OCI-LY3 (cell line): ENCODE measurements around the gene NFX1.

Source experiments
- H2AFZ ChIP-seq: fragments of 200-600, 300-600 bp; shearing (Covaris generic); 2 replicates; pipeline ENCODE4 v1.6.0; 2014; ENCODE audit warnings: antibody characterized with exemption, low read depth, low read length
- H3K27ac ChIP-seq: fragments of 200-600, 300-600 bp; sonication (generic); 2 replicates; pipeline ENCODE4 v1.5.1; 2014; ENCODE audit warnings: mild to moderate bottlenecking, low read length, moderate library complexity, mixed read lengths
- H3K27me3 ChIP-seq: fragments of 200-600, 300-600 bp; sonication (generic); 2 replicates; pipeline ENCODE4 v1.6.1; 2014; ENCODE audit warnings: low read depth, low read length, mixed read lengths
- H3K36me3 ChIP-seq: fragments of 200-600, 300-600 bp; sonication (generic); replicated peaks from 2 replicates; pipeline ENCODE3; 2014; ENCODE audit warnings: low read depth, low read length, mixed read lengths
- H3K4me1 ChIP-seq: fragments of 300-600, 200-600 bp; sonication (generic); 2 replicates; pipeline ENCODE4 v1.6.1; 2014; ENCODE audit warnings: low read length, mixed read lengths
- H3K4me2 ChIP-seq: fragments of 200-600, 300-600 bp; sonication (generic); 2 replicates; pipeline ENCODE4 v1.6.1; 2014; ENCODE audit warnings: low read length, mixed read lengths
- H3K4me3 ChIP-seq: fragments of 300-600, 200-600 bp; sonication (generic); 2 replicates; pipeline ENCODE4 v1.5.1; 2014; ENCODE audit warnings: antibody characterized with exemption, mild to moderate bottlenecking, low read length, moderate library complexity
- H3K79me2 ChIP-seq: fragments of 300-600, 200-600 bp; shearing (Covaris generic); 2 replicates; pipeline ENCODE4 v1.6.1; 2014; ENCODE audit warnings: mild to moderate bottlenecking, low read length, mixed read lengths
- H3K9ac ChIP-seq: fragments of 300-600, 200-600 bp; shearing (Covaris generic); 2 replicates; pipeline ENCODE4 v1.6.0; 2014; ENCODE audit warnings: mild to moderate bottlenecking, low read length, moderate library complexity
- H3K9me3 ChIP-seq: fragments of 200-600, 300-600 bp; shearing (Covaris generic); 2 replicates; pipeline ENCODE4 v1.6.1; 2014; ENCODE audit warnings: low read length, mixed read lengths; ENCODE audit not compliant: insufficient read depth
- H4K20me1 ChIP-seq: fragments of 200-600, 300-600 bp; sonication (generic); 2 replicates; pipeline ENCODE4 v1.6.1; 2016; ENCODE audit warnings: low read length, mixed read lengths; ENCODE audit not compliant: insufficient read depth
- EZH2phosphoT487 ChIP-seq: fragments of 200-600 bp; shearing (Covaris generic); IDR thresholded peaks from 2 replicates; pipeline ENCODE4 v1.6.1; 2018; ENCODE audit warnings: antibody characterized with exemption, mixed run types, low read depth
- TF ChIP-seq, protein P1 (sequence below): fragments of 200-600, 300-600 bp; sonication (generic); IDR thresholded peaks from 2 replicates; pipeline ENCODE4 v1.5.1; 2014; ENCODE audit warnings: antibody characterized with exemption, low read length, low read depth

Gene NFX1

GRCh38 chr9:33294670-33295432, 4.5 kb downstream of the NFX1 start:
- 0 out of 2 replicates have a peak overlapping the region, but pooled peaks have one; percentile 3 for H3K4me3 ChIP-seq
- H3K9ac ChIP-seq, result peak overlapping the region; percentile 73
- peaks cover 84% of the 10 kb centered on the region for H3K4me1 ChIP-seq
- peaks cover 93% of the 10 kb centered on the region for H3K79me2 ChIP-seq
- H3K27ac ChIP-seq, result peak overlapping the region; percentile 98
- peaks cover 73% of the 10 kb centered on the region for H3K36me3 ChIP-seq
- TF ChIP-seq, protein P1, sequence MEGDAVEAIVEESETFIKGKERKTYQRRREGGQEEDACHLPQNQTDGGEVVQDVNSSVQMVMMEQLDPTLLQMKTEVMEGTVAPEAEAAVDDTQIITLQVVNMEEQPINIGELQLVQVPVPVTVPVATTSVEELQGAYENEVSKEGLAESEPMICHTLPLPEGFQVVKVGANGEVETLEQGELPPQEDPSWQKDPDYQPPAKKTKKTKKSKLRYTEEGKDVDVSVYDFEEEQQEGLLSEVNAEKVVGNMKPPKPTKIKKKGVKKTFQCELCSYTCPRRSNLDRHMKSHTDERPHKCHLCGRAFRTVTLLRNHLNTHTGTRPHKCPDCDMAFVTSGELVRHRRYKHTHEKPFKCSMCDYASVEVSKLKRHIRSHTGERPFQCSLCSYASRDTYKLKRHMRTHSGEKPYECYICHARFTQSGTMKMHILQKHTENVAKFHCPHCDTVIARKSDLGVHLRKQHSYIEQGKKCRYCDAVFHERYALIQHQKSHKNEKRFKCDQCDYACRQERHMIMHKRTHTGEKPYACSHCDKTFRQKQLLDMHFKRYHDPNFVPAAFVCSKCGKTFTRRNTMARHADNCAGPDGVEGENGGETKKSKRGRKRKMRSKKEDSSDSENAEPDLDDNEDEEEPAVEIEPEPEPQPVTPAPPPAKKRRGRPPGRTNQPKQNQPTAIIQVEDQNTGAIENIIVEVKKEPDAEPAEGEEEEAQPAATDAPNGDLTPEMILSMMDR, result no peak
- no peak for TF ChIP-seq EZH2phosphoT487
- no peak overlapping the region for H2AFZ ChIP-seq
- H3K9me3 ChIP-seq, result no peaks in the 10 kb centered on the region
- 0 out of 2 replicates have a peak, but pooled peaks cover 3% of the 10 kb centered on the region for H4K20me1 ChIP-seq
- peak overlapping the region; percentile 80 for H3K4me2 ChIP-seq
- H3K27me3 ChIP-seq, result no peaks in the 10 kb centered on the region

DNA sequence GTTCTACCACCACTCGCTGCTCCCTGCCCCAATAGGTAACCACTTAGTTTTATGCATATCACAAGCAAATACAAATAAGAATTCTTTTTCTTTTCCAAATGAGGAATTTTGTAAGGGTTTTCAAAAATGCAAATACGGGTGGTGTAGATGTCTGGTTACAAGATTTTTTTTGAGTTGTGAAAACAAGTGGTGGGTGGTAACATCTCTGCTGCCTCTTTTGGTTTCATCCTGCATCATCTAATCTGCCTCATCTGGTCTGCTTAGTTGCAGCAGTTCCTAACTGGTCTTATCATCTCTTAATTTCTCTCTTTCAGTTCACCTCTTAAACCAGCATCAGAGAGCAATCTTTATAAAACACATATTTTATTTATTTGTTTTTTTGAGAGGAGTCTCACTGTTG, 5.3 kb downstream of the NFX1 start:
- peaks cover 84% of the 10 kb centered on the region for H3K4me1 ChIP-seq
- H4K20me1 ChIP-seq, result 0 out of 2 replicates have a peak, but pooled peaks cover 3% of the 10 kb centered on the region
- H3K9ac ChIP-seq, result peak overlapping the region; percentile 73
- no peaks in the 10 kb centered on the region for H3K27me3 ChIP-seq
- H3K27ac ChIP-seq, result peak overlapping the region; percentile 98
- H3K4me2 ChIP-seq, result peak overlapping the region; percentile 80
- no peak for TF ChIP-seq EZH2phosphoT487
- TF ChIP-seq, protein P1, result no peak
- no peaks in the 10 kb centered on the region for H3K9me3 ChIP-seq
- peaks cover 97% of the 10 kb centered on the region for H3K79me2 ChIP-seq
- H3K4me3 ChIP-seq, result peak overlapping the region; percentile 51
- peaks cover 77% of the 10 kb centered on the region for H3K36me3 ChIP-seq
- H2AFZ ChIP-seq, result no peak overlapping the region

DNA sequence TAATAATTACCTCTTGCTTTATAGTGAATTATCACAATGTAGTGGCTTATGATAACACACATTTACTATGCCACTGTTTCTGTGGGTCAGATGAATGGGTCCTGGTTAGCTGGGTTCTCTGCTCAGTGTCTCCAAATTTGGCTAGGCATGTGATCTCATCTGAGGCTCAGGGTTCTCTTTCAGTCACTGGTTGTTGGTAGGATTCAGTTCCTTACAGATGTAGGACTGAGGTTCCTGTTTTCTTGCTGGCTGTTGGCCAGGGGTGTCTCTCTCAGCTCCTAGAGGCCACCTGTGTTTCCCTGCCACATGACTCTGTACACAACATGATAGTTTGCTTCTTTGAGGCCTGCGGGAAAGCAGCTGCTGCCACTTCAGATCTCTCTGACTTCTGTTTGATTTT, 7.1 kb downstream of the NFX1 start:
- peak overlapping the region; percentile 81 for H3K4me2 ChIP-seq
- H2AFZ ChIP-seq, result no peak overlapping the region
- TF ChIP-seq EZH2phosphoT487, result no peak
- TF ChIP-seq, protein P1, result no peak
- no peaks in the 10 kb centered on the region for H3K9me3 ChIP-seq
- peaks cover 74% of the 10 kb centered on the region for H3K36me3 ChIP-seq
- no peaks in the 10 kb centered on the region for H3K27me3 ChIP-seq
- H3K4me1 ChIP-seq, result peaks cover 69% of the 10 kb centered on the region
- H3K4me3 ChIP-seq, result peak overlapping the region; percentile 58
- H3K79me2 ChIP-seq, result peaks cover 87% of the 10 kb centered on the region
- peak overlapping the region; percentile 98 for H3K27ac ChIP-seq
- H4K20me1 ChIP-seq, result 0 out of 2 replicates have a peak, but pooled peaks cover 3% of the 10 kb centered on the region
- peak overlapping the region; percentile 73 for H3K9ac ChIP-seq

DNA sequence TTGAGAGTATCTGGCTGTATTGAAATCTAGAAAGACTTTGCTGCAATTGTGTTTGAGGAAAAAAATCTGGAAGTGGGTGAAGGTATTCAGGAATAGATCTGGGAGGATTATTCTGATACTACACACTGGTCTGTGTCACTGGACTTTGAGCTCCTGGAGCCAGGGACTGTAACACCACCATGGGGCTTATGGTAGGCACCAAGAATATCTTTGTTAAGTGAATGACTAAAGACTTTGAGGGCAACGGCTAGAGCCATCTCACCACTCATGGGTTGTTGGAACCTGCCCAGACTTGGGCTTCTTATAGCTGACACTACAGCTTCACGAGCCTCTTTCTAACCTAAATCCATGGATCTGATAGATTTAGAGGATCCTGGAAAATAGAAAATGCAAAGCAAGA, 10.2 kb downstream of the NFX1 start:
- H3K4me3 ChIP-seq, result no peak overlapping the region
- H3K79me2 ChIP-seq, result peaks cover 71% of the 10 kb centered on the region
- no peak overlapping the region for H3K27ac ChIP-seq
- no peak overlapping the region for H3K4me2 ChIP-seq
- peaks cover 71% of the 10 kb centered on the region for H3K36me3 ChIP-seq
- no peaks in the 10 kb centered on the region for H3K27me3 ChIP-seq
- no peak overlapping the region for H3K9ac ChIP-seq
- TF ChIP-seq EZH2phosphoT487, result no peak
- TF ChIP-seq, protein P1, result no peak
- H4K20me1 ChIP-seq, result no peaks in the 10 kb centered on the region
- peaks cover 66% of the 10 kb centered on the region for H3K4me1 ChIP-seq
- H2AFZ ChIP-seq, result no peak overlapping the region
- no peaks in the 10 kb centered on the region for H3K9me3 ChIP-seq
